Measurements from ENCODE around the gene LELP1. TPM values are rescaled to one million over a fixed set of nuclear protein-coding genes. Genes with fewer than 3 reads are reported as not detected.

The LELP1 gene
- total and polyA plus RNA-seq, 7 donors, result not detected

DNA sequence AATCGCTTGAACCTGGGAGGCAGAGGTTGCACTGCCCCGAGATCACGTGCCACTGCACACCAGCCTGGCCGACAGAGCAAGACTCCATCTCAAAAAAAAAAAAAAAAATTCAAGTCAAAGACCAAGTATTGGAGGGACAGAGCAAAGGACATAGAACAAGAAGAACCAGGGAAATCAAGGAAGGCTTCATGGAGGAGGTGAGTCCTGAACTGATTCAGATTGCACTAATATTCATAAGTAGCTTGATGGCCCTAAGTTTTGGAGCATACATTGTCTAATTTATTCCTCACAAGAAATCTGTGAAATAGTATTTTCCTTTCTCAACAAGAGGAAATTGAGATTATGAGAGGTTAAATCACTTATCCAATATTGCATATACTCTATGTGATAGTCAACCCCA lies 10.3 kb downstream of the LELP1 start:
- WGBS, 3 donors, result 91 to 96% (median 94%) methylated on average over 4 of the region's 4 CpGs
- no peak for DNase-seq
- TF ChIP-seq, protein P1, sequence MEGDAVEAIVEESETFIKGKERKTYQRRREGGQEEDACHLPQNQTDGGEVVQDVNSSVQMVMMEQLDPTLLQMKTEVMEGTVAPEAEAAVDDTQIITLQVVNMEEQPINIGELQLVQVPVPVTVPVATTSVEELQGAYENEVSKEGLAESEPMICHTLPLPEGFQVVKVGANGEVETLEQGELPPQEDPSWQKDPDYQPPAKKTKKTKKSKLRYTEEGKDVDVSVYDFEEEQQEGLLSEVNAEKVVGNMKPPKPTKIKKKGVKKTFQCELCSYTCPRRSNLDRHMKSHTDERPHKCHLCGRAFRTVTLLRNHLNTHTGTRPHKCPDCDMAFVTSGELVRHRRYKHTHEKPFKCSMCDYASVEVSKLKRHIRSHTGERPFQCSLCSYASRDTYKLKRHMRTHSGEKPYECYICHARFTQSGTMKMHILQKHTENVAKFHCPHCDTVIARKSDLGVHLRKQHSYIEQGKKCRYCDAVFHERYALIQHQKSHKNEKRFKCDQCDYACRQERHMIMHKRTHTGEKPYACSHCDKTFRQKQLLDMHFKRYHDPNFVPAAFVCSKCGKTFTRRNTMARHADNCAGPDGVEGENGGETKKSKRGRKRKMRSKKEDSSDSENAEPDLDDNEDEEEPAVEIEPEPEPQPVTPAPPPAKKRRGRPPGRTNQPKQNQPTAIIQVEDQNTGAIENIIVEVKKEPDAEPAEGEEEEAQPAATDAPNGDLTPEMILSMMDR (IDR thresholded peaks at IDR 0.05), result no peak
- no peak for ATAC-seq
- Histone ChIP-seq H3K4me1 (no peaks in the 10 kb centered on the region), H3K27me3 (ENCODE audit: insufficient read depth in 3 of 3, low read length in 2 of 3) (no peaks in the 10 kb centered on the region), H3K36me3 (ENCODE audit: insufficient read depth in 1 of 2, low read depth in 1 of 2) (no peaks in the 10 kb centered on the region), H3K27ac (no peak overlapping the region), H3K9me3 (no peaks in the 10 kb centered on the region), H3K4me3 (no peak overlapping the region)
- intact Hi-C loops (cut with DNase I), result no loop called here

DNA sequence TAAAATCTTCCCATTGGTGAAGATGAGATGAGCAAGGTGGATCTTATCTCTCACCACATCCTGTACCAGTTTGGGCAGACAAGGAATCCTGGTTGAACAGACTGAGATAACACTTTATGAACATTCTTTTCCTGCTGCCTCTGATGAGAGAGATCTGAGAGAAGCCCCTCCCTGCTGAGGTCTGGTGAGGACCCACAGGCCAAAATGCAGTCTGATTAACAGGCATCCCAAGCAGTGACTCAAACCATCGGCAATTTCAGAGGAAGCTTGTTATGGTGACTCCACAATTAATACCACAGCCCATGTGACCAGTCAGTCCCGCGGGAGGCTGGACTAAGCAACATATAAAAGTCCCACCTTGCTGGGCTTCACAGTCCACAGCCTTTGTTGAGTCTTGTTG lies 14.0 kb downstream of the LELP1 start, which contains the start of gene PRR9:
TSS of gene PRR9 (plus strand) at position 373 of the 400 bp plus-strand sequence. CDS start 561 bp downstream, outside the sequence.
- ATAC-seq (no peak), DNase-seq (no peak)
- H3K4me3 ChIP-seq, result no peak within 1 kb of the TSS
- no peak within 1 kb of the TSS for H3K27ac ChIP-seq
- WGBS, 3 donors, result 61 to 83% (median 77%) methylated on average over 3 of the region's 3 CpGs
- H3K9me3 ChIP-seq, result no peaks in the 10 kb centered on the region
- H3K4me1 ChIP-seq, result no peaks in the 10 kb centered on the region
- intact Hi-C loops (cut with DNase I), result no loop called here
- H3K27me3 ChIP-seq (ENCODE audit: insufficient read depth in 3 of 3, low read length in 2 of 3), result no peaks in the 10 kb centered on the region
- TF ChIP-seq, protein P1 (IDR thresholded peaks at IDR 0.05), result no peak
- no peaks in the 10 kb centered on the region for H3K36me3 ChIP-seq (ENCODE audit: insufficient read depth in 1 of 2, low read depth in 1 of 2)

- DNase-seq (no peak), ATAC-seq (no peak)
- 51 to 63% (median 55%) methylated on average over 2 of the region's 2 CpGs for WGBS, 3 donors
- no peak overlapping the region for H3K27ac ChIP-seq
- no peaks in the 10 kb centered on the region for H3K36me3 ChIP-seq (ENCODE audit: insufficient read depth in 1 of 2, low read depth in 1 of 2)
- H3K4me1 ChIP-seq, result no peaks in the 10 kb centered on the region
- H3K4me3 ChIP-seq, result no peak overlapping the region
- intact Hi-C loops (cut with DNase I), result no loop called here
- H3K27me3 ChIP-seq (ENCODE audit: insufficient read depth in 3 of 3, low read length in 2 of 3), result no peaks in the 10 kb centered on the region
- no peaks in the 10 kb centered on the region for H3K9me3 ChIP-seq
- TF ChIP-seq, protein P1 (IDR thresholded peaks at IDR 0.05), result no peak
These were observed 14.7 kb downstream of the LELP1 start for GRCh38 chr1:153217744-153218416.

DNA sequence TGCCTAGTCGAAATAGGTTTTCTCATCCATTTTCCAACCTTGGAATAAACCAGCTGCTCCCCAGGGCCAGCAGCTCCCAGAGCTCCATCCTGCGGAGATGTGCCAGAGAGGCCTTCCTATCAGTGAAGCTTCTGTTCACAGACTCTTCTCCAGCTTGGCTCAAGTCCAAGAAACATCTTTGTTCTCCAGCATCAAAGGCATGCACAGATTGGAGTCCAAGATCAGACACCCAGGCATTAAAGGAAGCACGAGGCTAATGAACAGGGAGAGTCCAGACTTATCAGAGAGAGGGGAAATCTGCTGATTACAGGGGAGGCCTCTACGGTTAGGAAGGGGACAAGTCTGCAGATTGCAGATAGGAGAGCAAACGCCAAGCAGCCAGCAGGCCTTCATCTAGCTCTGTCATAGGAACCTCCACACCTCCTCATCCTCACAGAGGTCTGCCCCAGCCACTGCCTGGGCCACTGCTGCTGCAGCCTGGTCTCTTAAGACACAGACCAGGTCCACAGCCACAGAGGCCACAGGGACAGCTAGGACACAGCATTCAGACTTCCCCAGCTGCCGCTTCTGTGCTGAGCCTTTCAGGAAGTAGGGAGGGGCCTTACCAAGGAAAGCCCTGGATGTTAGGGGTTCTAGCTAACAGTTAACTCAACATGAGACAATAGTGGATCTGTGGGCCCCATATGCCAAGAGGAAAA lies 17.5 kb downstream of the LELP1 start:
- no peak for DNase-seq
- Histone ChIP-seq H3K9me3 (no peaks in the 10 kb centered on the region), H3K4me3 (no peak overlapping the region), H3K36me3 (ENCODE audit: insufficient read depth in 1 of 2, low read depth in 1 of 2) (no peaks in the 10 kb centered on the region), H3K27ac (no peak overlapping the region), H3K27me3 (ENCODE audit: insufficient read depth in 3 of 3, low read length in 2 of 3) (no peaks in the 10 kb centered on the region), H3K4me1 (no peaks in the 10 kb centered on the region)
- no peak for ATAC-seq
- WGBS, 3 donors, result 34 to 43% (median 38%) methylated on average over 6 of the region's 6 CpGs
- TF ChIP-seq, protein P1 (IDR thresholded peaks at IDR 0.05), result no peak
- intact Hi-C loops (cut with DNase I), result no loop called here

Data from psoas muscle (tissue), 8 donors.